Fibroblast of mammary gland (primary cell): Measurements from ENCODE around the gene TCAIM.

ENCODE experiments used
- DNase-seq: peaks from one replicate; pipeline ENCODE4 v3.0.0-alpha.2; 2010; ENCODE audit warnings: low read depth
- H3K4me3 ChIP-seq: 2 replicates; pipeline ENCODE4 v1.5.1; 2011; ENCODE audit warnings: low read depth, mild to moderate bottlenecking, low read length, moderate library complexity; ENCODE audit not compliant: control insufficient read depth
- CTCF ChIP-seq: conservative IDR thresholded peaks from 2 replicates; pipeline ENCODE4 v1.5.1; 2011; ENCODE audit warnings: low read depth, low read length, inconsistent platforms; ENCODE audit not compliant: control insufficient read depth, insufficient read depth

Gene TCAIM

DNA sequence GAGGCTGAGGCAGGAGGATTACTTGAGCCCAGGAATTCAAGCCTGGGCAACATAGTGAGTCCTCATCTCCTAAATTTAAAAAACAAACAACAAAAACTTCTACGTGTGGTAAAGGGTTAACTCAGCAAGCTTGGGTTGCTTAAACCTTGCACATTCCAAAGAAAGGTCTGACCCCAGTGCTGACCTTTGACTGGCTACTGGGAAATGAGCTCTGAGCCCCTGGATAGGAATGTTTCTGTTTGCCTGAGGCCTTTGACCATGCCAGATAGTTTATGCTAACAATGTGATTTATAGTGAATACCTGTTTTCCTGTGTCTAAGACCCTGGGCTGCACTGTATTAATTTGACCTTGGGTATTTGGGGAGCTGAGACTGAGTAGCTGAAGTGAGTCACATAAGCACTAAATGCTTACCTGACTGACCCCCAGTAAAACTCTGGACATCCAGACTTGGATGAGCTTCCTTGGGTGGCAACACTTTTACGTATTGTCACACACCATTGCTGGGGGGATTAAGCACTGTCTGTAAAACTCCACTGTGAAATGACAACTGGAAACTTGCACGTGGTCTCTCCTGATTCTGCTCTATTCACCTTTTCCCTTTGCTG lies 20.7 kb downstream of the TCAIM start:
- no peak for DNase-seq
- no peak overlapping the region for H3K4me3 ChIP-seq
- TF ChIP-seq CTCF = no peak

DNA sequence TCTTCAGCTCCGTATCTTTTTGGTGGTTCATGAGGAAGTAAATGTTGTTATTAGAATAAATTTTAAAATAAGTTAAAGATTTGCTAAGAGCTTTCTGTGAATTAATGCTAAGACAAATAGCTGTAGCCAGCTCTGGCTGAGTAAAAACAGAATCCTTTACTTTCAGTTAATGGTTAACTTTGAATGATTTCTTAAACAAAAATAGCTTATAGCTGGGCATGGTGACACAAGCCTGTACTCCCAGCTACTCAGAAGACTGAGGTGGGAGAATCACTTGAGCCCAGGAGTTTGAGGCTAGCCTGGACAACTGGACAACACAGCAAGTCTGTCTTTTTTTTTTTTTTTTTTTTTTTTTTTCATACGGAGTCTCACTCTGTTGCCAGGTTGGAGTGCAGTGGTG lies 25.0 kb downstream of the TCAIM start:
- DNase-seq = no peak
- no peak for TF ChIP-seq CTCF
- no peak overlapping the region for H3K4me3 ChIP-seq

GRCh38 chr3:44365952-44366351 lies 27.4 kb downstream of the TCAIM start:
- no peak for DNase-seq
- no peak overlapping the region for H3K4me3 ChIP-seq
- no peak for TF ChIP-seq CTCF

- no peak for DNase-seq
- no peak for TF ChIP-seq CTCF
- no peak overlapping the region for H3K4me3 ChIP-seq
These were observed 36.9 kb downstream of the TCAIM start for GRCh38 chr3:44375450-44375849.

GRCh38 chr3:44387404-44387803 lies 48.8 kb downstream of the TCAIM start:
- no peak overlapping the region for H3K4me3 ChIP-seq
- no peak for DNase-seq
- TF ChIP-seq CTCF = no peak

DNA sequence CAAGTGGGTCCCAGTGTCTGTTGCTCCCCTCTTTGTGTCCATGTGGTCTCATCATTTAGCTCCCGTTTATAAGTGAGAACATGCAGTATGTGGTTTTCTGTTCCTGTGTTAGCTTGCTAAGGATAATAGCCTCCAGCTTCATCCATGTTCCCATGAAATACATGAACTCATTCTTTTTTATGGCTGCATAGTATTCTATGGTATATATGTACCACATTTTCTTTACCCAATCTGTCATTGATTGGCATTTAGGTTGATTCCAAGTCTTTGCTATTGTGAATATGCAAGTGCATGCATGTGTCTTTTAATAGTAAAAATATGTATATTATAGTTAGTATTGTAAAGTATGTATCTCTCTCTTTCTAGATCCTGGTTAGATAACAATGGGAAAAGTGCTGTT lies 53.9 kb downstream of the TCAIM start:
- no peak for TF ChIP-seq CTCF
- DNase-seq = no peak

GRCh38 chr3:44395714-44396113 lies 57.1 kb downstream of the TCAIM start:
- no peak for DNase-seq
- TF ChIP-seq CTCF = no peak
- H3K4me3 ChIP-seq = no peak overlapping the region

More for the DNA sequence above, 53.9 kb downstream of the TCAIM start:
- no peak overlapping the region for H3K4me3 ChIP-seq
